Measurements from ENCODE around the gene SAP130.

The SAP130 gene

DNA sequence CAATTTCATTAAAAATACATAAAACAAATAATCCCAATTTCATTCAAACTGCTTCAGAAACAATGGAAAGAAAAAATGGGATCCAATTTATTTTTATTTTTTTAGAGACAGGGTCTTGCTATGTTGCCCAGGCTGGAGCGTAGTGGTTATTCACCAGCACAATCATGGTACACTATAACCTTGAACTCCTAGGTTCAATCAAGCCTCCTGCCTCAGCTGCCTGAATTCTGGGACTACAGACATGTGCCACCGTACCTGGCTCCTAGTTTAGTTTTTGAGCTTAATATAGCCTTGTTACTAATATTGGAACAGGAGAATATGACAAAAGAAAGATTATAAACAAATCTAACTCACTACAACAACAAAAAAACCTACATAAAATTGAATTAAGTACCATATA is 34.2 kb downstream of the SAP130 start:
- DNase-seq (ENCODE audit: low spot score): no peak
- in situ Hi-C loops (cut with MboI; ENCODE audit: low pct_unique_long_range_greater_than_20kb, low sequenced_read_pairs, unreplicated experiment): no loop called here
- TF ChIP-seq, protein P1, sequence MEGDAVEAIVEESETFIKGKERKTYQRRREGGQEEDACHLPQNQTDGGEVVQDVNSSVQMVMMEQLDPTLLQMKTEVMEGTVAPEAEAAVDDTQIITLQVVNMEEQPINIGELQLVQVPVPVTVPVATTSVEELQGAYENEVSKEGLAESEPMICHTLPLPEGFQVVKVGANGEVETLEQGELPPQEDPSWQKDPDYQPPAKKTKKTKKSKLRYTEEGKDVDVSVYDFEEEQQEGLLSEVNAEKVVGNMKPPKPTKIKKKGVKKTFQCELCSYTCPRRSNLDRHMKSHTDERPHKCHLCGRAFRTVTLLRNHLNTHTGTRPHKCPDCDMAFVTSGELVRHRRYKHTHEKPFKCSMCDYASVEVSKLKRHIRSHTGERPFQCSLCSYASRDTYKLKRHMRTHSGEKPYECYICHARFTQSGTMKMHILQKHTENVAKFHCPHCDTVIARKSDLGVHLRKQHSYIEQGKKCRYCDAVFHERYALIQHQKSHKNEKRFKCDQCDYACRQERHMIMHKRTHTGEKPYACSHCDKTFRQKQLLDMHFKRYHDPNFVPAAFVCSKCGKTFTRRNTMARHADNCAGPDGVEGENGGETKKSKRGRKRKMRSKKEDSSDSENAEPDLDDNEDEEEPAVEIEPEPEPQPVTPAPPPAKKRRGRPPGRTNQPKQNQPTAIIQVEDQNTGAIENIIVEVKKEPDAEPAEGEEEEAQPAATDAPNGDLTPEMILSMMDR (IDR thresholded peaks at IDR 0.05; ENCODE audit: extremely low read depth, insufficient read depth, missing control alignments): no peak

DNA sequence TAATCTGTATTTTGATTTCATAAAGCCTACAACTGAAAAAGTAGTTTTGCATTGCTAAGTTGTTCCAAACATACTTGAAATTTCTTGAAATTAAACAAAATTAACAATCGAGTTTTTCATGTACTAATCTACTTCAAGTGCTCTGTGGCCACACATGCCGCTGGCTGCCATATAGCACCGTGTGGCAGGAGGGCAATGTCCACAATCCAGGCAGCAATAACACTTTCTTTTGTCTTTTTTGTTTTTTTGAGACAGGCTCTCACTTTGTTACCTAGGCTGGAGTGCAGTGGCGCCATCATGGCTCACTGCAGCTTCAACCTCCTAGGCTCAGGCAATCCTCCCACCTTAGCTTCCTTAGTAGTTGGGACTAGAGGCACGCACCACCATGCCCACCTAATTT is 36.1 kb downstream of the SAP130 start:
- no peak for DNase-seq (ENCODE audit: low spot score)
- TF ChIP-seq, protein P1 (IDR thresholded peaks at IDR 0.05; ENCODE audit: extremely low read depth, insufficient read depth, missing control alignments): no peak
- in situ Hi-C loops (cut with MboI; ENCODE audit: low pct_unique_long_range_greater_than_20kb, low sequenced_read_pairs, unreplicated experiment): no loop called here

DNA sequence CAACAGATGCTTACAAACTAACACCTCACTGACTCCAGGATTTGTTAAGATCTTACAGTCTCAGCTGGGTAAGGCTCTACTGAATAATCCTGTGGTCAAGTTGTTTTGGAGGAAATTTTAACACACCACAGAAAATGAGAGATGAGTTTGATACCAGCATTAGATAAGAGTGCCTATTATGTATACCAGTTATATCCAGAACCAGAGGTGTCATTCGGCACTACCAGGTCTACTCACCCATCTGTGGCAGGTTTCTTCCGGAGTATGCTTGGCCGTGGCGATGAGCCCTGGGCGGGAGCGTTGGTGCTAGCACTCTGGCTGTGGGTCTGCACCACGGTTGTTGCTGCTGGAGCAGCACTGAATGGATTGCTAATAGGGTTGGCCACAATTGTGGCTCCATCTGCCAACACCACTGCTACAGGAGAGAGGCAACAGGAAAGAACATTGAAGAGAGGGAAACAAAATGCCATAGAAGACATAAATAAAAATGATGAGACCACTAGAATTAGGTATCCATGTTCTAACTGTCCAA is 41.2 kb downstream of the SAP130 start:
- in situ Hi-C loops (cut with MboI; ENCODE audit: low pct_unique_long_range_greater_than_20kb, low sequenced_read_pairs, unreplicated experiment): no loop called here
- no peak for DNase-seq (ENCODE audit: low spot score)
- TF ChIP-seq, protein P1 (IDR thresholded peaks at IDR 0.05; ENCODE audit: extremely low read depth, insufficient read depth, missing control alignments): no peak

DNA sequence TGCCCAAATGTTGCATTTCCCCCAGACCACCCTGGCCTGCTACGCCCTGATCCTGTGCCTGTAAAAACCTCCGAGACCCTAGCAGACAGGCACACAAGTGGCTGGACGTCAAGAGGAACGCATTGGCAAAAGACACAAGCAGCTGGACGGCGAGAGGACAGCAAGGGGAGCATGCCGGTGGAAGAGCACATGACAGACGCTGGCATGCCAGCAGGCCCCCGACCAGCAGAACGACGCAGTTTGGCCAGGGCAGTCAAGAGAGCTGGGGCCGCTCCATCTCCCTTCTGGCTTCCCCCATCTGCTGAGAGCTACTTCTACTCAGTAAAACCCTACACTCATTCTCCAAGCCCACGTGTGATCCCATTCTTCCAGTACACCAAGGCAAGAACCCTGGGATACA is 42.1 kb downstream of the SAP130 start:
- DNase-seq (ENCODE audit: low spot score): no peak
- in situ Hi-C loops (cut with MboI; ENCODE audit: low pct_unique_long_range_greater_than_20kb, low sequenced_read_pairs, unreplicated experiment): no loop called here
- TF ChIP-seq, protein P1 (IDR thresholded peaks at IDR 0.05; ENCODE audit: extremely low read depth, insufficient read depth, missing control alignments): no peak

DNA sequence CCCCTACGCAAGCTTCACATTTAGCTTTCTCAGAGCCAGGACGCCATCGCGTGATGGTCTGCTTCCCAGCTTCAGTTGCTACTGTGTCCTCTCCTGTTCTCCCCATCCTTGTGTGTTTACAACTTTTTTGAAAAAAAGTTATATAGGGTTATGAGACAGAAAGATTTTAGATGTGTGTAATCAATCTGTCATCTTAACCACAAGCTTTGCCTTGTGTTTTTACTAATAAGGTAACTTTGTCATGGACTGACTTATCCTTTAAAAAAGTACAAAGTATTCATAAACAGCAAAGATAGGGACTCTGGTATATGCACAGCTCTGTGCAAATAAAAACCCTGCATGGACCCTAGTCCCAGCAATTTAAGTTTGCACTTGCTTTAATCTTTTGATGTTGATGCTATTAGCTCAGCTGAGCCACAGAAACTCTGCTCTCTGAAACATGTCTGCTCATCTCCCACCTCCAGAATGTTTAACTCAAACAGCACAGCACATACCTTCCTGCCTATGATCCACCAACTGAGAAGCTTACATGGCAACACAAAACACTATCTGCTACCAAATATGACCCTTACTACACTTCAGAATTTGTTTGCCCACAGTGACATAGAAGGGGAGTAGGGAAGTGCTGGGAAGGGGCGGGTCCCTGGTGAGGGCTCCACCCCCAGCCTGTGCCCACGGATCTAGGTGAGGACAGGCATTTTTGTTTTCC is 42.7 kb downstream of the SAP130 start:
- in situ Hi-C loops (cut with MboI; ENCODE audit: low pct_unique_long_range_greater_than_20kb, low sequenced_read_pairs, unreplicated experiment): no loop called here
- no peak for DNase-seq (ENCODE audit: low spot score)
- TF ChIP-seq, protein P1 (IDR thresholded peaks at IDR 0.05; ENCODE audit: extremely low read depth, insufficient read depth, missing control alignments): no peak

DNA sequence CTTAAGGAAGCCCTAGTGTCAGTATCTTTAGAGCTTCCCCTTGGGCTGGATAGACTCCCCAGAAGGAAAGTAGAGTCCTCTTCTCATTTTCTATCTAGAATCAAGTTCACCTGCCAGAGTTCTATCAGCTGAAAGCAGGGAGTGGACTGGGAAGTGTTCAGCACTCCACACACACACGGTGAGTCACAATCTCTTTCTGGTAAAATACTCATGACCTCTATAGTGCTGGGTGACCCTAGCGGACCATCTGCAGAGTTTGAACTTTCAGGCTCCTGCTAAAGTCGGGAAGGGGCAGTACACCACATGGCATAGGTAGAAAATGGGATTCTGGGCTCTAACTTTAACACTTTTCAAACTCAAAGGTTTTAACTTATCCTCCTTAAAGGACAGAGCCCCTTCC is 43.3 kb downstream of the SAP130 start:
- DNase-seq (ENCODE audit: low spot score): no peak
- in situ Hi-C loops (cut with MboI; ENCODE audit: low pct_unique_long_range_greater_than_20kb, low sequenced_read_pairs, unreplicated experiment): no loop called here

More for the DNA sequence above, 43.3 kb downstream of the SAP130 start:
- TF ChIP-seq, protein P1 (IDR thresholded peaks at IDR 0.05; ENCODE audit: extremely low read depth, insufficient read depth, missing control alignments): no peak
